Measurements from ENCODE around the gene SCN2A. TPM values are rescaled to one million over a fixed set of nuclear protein-coding genes. Genes with fewer than 3 reads are reported as not detected.

The SCN2A gene
- total and polyA plus RNA-seq, 9 of the 15 experiments (the other 6 are each of a cell fraction or from before 2014, with no cell fraction given): 0.08 to 0.69 (median 0.31) TPM; not detected in 1

DNA sequence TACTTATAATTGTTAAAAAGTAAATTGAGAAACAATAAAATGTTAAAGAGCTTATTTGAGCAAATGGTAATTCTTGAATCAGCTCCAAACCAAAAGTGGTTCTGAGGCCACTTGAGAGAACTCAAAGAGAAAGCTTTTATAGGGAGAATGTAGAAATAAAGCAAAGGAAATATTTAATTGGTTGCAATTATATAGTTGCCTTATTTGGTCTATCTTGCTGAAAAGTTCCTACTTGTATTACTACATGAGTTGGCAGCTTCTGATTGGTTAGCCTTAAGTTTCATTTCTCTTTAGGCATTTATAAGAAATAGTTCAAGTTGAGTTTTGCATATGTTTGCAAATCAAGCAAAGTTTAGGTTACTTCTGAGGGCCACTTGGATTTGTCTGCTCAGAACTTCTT lies 38.1 kb downstream of the SCN2A start:
- no peaks in the 10 kb centered on the region for H3K27me3 ChIP-seq (ENCODE audit: control insufficient read depth in 2 of 2, insufficient read depth in 2 of 2, low read length in 2 of 2)
- DNase-seq (ENCODE audit: extremely low read depth in 1 of 4, low spot score in 3 of 4) (no peak), FAIRE-seq (no peak), ATAC-seq (no peak)
- no TSS peak for BruUV-seq (replicated peaks)
- ChIA-PET POLR2A (no interaction called here), CTCF (ENCODE audit: low intra/inter-chr PET ratio) (no interaction called here)
- H3K4me2 ChIP-seq (ENCODE audit: insufficient read depth, low read length): no peak overlapping the region
- TF ChIP-seq ZC3H8 (IDR thresholded peaks at IDR 0.05) (no peak), BCOR (IDR thresholded peaks at IDR 0.05) (no peak), ELF2 (CRISPR knock-in tag; IDR thresholded peaks at IDR 0.05) (no peak), ATF7 (IDR thresholded peaks at IDR 0.05) (no peak), ZNF140 (CRISPR knock-in tag; IDR thresholded peaks at IDR 0.05) (no peak)
- TF ChIP-seq, protein P1, sequence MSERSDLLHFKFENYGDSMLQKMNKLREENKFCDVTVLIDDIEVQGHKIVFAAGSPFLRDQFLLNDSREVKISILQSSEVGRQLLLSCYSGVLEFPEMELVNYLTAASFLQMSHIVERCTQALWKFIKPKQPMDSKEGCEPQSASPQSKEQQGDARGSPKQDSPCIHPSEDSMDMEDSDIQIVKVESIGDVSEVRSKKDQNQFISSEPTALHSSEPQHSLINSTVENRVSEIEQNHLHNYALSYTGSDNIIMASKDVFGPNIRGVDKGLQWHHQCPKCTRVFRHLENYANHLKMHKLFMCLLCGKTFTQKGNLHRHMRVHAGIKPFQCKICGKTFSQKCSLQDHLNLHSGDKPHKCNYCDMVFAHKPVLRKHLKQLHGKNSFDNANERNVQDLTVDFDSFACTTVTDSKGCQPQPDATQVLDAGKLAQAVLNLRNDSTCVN (CRISPR knock-in tag; IDR thresholded peaks at IDR 0.05): no peak
- TF ChIP-seq, protein P2, sequence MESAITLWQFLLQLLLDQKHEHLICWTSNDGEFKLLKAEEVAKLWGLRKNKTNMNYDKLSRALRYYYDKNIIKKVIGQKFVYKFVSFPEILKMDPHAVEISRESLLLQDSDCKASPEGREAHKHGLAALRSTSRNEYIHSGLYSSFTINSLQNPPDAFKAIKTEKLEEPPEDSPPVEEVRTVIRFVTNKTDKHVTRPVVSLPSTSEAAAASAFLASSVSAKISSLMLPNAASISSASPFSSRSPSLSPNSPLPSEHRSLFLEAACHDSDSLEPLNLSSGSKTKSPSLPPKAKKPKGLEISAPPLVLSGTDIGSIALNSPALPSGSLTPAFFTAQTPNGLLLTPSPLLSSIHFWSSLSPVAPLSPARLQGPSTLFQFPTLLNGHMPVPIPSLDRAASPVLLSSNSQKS (CRISPR knock-in tag; IDR thresholded peaks at IDR 0.05): no peak
- TF ChIP-seq, protein P3, sequence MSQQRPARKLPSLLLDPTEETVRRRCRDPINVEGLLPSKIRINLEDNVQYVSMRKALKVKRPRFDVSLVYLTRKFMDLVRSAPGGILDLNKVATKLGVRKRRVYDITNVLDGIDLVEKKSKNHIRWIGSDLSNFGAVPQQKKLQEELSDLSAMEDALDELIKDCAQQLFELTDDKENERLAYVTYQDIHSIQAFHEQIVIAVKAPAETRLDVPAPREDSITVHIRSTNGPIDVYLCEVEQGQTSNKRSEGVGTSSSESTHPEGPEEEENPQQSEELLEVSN (IDR thresholded peaks at IDR 0.05; ENCODE audit: borderline replicate concordance in 1 of 2, extremely low read depth in 1 of 2, insufficient read depth in 1 of 2, insufficient read length in 1 of 2, low read depth in 1 of 2, low read length in 1 of 2, poor library complexity in 1 of 2, severe bottlenecking in 1 of 2): no peak
- in situ Hi-C loops (cut with MboI) (no loop called here), intact Hi-C loops (cut with micrococcal nuclease) (no loop called here)
- H3K79me2 ChIP-seq (ENCODE audit: control insufficient read depth, insufficient read depth, low read length): no peaks in the 10 kb centered on the region
- no peaks in the 10 kb centered on the region for H3K9me1 ChIP-seq (ENCODE audit: control insufficient read depth, insufficient read depth, low read length)
- H4K20me1 ChIP-seq (replicated peaks; ENCODE audit: control insufficient read depth, insufficient read depth, low read length): no peaks in the 10 kb centered on the region
- no peaks in the 10 kb centered on the region for H3K9me3 ChIP-seq (replicated peaks; ENCODE audit: control insufficient read depth, insufficient read depth, low read depth, low read length)
- H3K9ac ChIP-seq (ENCODE audit: insufficient read depth in 1 of 2, low read depth in 2 of 2, low read length in 2 of 2): no peak overlapping the region
- H3K4me1 ChIP-seq (replicated peaks in 1 of 2; ENCODE audit: control insufficient read depth in 2 of 2, insufficient read depth in 2 of 2, low read length in 2 of 2): no peaks in the 10 kb centered on the region
- H3K36me3 ChIP-seq (ENCODE audit: control insufficient read depth, insufficient read depth, low read length): no peaks in the 10 kb centered on the region
- H2AFZ ChIP-seq (ENCODE audit: low read depth, low read length): no peak overlapping the region
- no peak overlapping the region for H3K27ac ChIP-seq (ENCODE audit: extremely low read depth, low read depth, low read length)
- H3K4me3 ChIP-seq: no peak overlapping the region
